Epithelial cell of proximal tubule (primary cell): ENCODE data around the gene ENPP1. TPM values are rescaled to one million over a fixed set of nuclear protein-coding genes. Genes with fewer than 3 reads are reported as not detected.
"Not testable (repeated sequence)": the region's sequence is repeated elsewhere in the genome, so short reads cannot be mapped to it uniquely, and the experiment has no call there.

Experiments
- DNase-seq: peaks from one replicate; pipeline ENCODE4 v3.0.0-alpha.2; 2011; ENCODE audit warnings: low read depth
- H3K4me3 ChIP-seq: 2 replicates; pipeline ENCODE4 v1.5.1; 2011; ENCODE audit warnings: low read depth, mild to moderate bottlenecking, low read length
- total RNA-seq: library from RNA; depleted of rRNA; stranded (reverse); fragments of >200 nt; gene quantifications from 2 replicates; pipeline ENCODE4 v1.2.3, GENCODE V29; 2015
- TF ChIP-seq, protein P1 (sequence below): conservative IDR thresholded peaks from 2 replicates; pipeline ENCODE4 v1.5.1; 2012; ENCODE audit warnings: low read depth, mild to moderate bottlenecking, low read length

ENPP1 gene
- total RNA-seq, 1 donor from 2014 or later = 3.5 TPM

DNA sequence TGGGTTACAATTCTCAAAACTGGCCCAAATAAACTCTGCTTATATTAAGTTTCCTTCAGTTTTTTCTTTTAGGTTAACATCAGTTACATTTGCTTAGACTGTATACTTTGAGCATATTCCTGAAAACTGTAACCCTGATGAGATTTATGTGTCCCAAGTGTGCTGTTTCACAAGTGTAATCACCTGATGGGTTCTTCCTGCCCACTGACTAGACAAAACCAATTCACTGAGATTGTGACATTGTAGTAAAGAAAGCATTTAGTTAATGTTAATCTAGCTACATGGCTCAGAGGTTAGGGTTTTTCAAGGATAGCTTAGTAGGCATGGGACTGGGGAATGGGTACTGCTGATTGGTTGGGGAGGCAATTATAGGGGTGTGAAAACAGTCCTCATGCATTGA, 89.8 kb downstream of the ENPP1 start:
- TF ChIP-seq, protein P1, sequence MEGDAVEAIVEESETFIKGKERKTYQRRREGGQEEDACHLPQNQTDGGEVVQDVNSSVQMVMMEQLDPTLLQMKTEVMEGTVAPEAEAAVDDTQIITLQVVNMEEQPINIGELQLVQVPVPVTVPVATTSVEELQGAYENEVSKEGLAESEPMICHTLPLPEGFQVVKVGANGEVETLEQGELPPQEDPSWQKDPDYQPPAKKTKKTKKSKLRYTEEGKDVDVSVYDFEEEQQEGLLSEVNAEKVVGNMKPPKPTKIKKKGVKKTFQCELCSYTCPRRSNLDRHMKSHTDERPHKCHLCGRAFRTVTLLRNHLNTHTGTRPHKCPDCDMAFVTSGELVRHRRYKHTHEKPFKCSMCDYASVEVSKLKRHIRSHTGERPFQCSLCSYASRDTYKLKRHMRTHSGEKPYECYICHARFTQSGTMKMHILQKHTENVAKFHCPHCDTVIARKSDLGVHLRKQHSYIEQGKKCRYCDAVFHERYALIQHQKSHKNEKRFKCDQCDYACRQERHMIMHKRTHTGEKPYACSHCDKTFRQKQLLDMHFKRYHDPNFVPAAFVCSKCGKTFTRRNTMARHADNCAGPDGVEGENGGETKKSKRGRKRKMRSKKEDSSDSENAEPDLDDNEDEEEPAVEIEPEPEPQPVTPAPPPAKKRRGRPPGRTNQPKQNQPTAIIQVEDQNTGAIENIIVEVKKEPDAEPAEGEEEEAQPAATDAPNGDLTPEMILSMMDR = no peak
- DNase-seq = no peak
- no peak overlapping the region for H3K4me3 ChIP-seq

DNA sequence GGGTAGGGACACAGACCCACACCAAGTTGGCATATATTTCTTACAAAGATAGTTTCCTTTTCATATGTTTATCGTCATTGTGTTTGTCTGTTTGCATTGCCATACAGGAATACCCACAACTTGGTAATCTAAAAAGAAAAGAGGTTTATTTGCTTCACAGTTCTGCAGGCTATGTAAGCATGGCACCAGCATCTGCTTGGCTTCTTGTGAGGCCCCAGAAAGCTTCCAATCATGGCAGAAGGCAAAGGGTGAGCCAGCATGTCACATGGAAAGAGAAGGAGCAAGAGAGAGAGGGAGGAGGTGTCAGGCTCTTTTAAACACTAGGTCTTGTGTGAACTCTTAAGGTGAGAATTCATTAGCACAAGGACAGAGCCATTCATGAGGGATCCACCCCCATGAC, 90.9 kb downstream of the ENPP1 start:
- H3K4me3 ChIP-seq = no peak overlapping the region
- DNase-seq = no peak
- TF ChIP-seq, protein P1 = no peak

DNA sequence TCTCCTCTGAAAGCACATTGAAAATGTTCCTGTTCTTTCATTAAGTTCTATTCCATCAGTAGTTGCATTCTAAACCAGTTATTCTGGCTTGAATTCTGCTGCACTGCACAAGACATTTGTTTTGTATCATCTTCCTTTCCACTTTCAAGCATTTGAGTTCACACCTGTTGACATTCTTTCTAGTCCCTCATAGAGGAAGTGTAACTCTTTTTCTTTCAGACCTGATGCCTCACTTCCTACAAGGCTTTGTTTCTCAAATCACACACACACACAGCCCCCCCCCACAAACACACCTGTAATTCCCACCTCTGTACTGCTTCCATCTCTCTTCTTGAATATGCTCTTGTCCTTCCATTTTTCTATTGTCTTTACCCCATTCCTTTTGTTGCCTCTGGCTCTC, 92.4 kb downstream of the ENPP1 start:
- TF ChIP-seq, protein P1 = no peak
- no peak for DNase-seq
- H3K4me3 ChIP-seq = no peak overlapping the region

DNA sequence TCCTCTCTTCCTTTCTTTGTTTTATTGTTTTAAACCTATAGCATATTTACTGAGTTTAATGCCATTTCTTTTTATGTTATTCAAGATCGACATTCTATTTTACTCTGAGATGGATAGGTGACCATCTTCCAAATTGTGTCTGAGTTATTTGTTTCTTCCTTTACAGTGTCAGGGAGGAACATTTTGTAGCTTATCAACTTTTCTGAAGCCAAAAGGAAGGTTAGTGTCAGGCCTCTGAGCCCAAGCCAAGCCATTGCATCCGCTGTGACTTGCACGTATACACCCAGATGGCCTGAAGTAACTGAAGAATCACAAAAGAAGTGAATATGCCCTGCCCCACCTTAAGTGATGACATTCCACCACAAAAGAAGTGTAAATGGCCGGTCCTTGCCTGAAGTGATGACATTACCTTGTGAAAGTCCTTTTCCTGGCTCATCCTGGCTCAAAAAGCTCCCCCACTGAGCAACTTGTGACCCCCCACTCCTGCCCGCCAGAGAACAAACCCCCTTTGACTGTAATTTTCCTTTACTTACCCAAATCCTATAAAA, 93.6 kb downstream of the ENPP1 start:
- H3K4me3 ChIP-seq, DNase-seq: not testable (repeated sequence)

DNA sequence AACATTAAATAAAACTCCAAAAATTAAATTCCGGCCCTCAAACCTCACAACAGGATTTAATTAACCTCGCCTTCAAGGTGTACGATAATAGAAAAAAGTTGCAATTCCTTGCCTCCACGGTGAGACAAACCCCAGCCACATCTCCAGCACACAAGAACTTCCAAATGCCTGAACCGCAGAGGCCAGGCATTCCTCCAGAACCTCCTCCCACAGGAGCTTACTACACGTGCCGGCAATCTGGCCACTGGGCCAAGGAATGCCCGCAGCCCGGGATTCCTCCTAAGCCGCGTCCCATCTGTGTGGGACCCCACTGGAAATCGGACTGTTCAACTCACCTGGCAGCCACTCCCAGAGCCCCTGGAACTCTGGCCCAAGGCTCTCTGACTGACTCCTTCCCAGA, 95.9 kb downstream of the ENPP1 start:
- DNase-seq, H3K4me3 ChIP-seq: not testable (repeated sequence)

DNA sequence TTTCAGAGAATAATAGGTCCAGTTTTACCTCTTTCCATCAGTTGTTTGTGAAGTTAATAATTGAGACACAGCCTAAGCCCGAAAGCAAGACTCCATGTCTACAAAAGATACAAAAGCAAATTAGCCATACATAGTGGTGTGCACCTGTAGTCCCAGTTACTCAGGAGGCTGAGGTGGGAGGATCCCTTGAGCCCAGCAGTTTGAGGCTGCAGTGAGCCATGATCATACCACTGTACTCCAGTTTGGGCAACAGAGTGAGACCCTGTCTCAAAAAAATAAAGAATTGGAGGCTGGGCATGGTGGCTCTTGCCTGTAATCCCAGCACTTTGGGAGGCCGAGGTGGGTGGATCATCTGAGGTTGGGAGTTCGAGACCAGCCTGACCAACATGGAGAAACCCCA, 101.0 kb downstream of the ENPP1 start:
- not testable (repeated sequence) for DNase-seq, H3K4me3 ChIP-seq

DNA sequence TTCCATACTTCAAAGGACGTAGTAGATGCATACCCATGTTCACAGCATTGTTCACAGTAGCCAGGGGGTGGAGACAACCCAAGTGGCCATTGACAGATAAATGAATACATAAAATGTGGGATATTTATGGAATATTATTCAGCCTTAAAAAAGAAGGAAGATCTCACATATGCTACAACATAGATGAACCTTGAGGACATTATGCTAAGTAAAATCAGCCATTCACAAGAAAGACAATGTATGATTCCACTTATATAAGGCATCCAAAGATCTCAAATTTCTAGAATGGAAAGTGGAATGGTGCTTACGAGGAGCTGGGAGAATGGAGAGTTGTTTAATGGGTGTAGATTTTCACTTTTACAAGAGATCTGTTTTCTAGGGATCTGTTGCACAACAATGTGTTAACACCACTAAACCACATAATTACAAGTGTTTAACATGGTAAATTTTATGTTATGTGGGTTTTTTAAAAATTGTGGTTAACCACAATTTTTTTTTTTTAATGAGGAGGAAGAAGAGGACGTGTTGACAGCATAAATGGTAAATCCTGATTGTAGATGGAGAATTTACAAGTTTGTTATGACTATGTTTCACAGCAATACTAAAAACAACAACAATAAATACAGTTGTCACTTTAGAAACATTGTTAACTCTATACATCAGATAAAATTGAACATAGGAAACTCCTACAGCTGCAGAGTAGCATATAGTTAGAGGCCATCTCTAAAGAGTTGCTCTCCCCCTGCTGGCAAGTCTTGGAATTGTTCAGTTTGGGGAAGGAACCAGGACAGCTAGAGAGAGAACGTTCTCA, 101.8 kb downstream of the ENPP1 start:
- DNase-seq = no peak
- no peak overlapping the region for H3K4me3 ChIP-seq
- TF ChIP-seq, protein P1 = peak; percentile 94

DNA sequence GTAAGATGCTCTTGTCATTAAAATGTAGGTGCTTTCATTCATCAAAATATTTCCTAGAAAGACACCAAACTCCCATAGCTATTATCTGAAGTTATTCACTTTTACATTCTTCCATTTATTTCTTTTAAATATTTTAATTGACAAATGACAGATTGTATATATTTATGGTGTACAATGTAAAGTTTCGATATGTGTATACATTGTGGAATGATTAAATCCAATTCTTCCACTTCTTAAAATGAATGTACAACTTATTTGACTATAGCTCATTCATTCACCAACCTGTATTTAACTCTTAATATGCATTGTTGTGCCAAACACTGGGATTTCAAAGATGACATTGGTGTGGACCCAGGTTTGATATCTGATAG, 102.4 kb downstream of the ENPP1 start:
- DNase-seq = no peak
- TF ChIP-seq, protein P1 = no peak
- no peak overlapping the region for H3K4me3 ChIP-seq
